Measurements from ENCODE around the gene CTTNBP2NL.

GRCh38 chr1:112391603-112391940 lies 4.4 kb upstream of the CTTNBP2NL start:
- TF ChIP-seq SP1 (IDR thresholded peaks at IDR 0.05) (no peak), LEF1 (IDR thresholded peaks at IDR 0.05; ENCODE audit: borderline replicate concordance) (no peak), ARNT (IDR thresholded peaks at IDR 0.05) (no peak), L3MBTL2 (conservative IDR thresholded peaks at IDR 0.05) (no peak), SUZ12 (IDR thresholded peaks at IDR 0.05) (no peak), TARDBP (IDR thresholded peaks at IDR 0.05) (no peak)

Measured in HEK293T (cell line).